Cerebellar nuclear complex (tissue), 1 donor: Measurements from ENCODE around the gene KSR2.
"Not testable (repeated sequence)": the region's sequence is repeated elsewhere in the genome, so short reads cannot be mapped to it uniquely, and the experiment has no call there.

ENCODE experiments used
- DNase-seq, 2 experiments: peaks; one replicate each; lab custom pipeline; 2025; lab: John Stamatoyannopoulos, UW

KSR2 gene

DNA sequence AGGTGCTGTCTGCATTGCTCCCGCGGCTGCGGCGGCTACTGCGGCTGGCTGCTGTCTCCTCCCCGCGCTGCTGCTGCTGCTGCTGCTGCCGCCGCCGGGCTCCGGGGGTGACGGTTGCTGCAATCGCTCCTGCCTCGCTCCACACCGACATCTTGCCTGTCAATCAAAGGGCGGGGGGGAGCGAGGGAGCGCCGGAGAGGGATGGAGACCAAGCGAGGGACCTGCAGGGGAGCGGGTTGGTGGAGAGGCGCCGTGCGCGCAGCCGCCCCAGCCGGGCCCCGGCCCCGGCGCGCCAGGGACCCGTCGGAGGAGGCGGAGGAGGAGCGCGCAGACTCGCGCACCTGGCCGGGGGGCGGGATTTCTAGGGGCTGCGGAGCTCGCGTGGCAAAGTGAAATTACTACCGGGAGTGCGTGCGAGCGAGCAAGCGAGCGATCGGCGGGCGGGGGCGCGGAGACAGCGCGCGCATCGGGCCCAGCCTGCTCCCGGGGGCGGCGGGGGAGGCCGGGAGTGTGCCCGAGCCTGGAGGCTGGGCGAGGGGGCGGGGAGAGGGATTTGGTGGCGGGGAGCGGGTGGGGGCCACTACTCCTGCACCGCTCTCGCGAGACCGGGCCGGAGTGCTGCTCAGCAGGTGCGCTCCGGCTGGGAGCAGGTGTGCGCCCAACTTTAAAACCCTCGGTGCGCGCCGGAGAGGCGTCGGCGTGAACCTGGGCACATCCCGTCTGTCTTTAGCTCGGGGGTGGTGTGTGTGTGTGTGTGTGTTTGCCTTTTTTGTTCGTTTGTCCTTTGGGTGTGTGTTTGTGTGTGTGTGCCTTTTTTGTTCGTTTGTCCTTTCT lies at the start of gene KSR2:
Gene KSR2, minus strand, starts transcription at position 165 of the 834 bp plus-strand sequence. CDS start 735 bp downstream, outside the sequence.
- DNase-seq: peak in 1 of 2 experiments; percentile 57

DNA sequence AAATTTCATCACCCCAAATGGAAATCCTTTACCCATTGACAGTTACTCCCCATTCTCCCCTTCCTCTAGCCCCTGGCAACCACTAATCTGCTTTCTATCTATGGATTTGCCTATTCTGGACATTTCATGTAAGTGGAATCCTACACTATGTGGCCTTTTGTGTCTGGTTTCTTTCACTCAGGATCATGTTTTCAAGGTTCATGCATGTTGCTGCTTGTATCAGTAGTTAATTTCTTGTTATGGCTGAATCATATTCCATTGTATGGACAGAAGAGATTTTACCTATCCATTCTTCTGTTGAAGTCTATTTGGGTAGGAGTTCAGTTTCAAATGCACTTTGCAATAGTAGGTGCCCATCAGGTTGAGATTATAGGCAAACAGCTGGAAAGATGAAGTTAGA lies 49.1 kb upstream of the KSR2 start:
- no peak for DNase-seq

DNA sequence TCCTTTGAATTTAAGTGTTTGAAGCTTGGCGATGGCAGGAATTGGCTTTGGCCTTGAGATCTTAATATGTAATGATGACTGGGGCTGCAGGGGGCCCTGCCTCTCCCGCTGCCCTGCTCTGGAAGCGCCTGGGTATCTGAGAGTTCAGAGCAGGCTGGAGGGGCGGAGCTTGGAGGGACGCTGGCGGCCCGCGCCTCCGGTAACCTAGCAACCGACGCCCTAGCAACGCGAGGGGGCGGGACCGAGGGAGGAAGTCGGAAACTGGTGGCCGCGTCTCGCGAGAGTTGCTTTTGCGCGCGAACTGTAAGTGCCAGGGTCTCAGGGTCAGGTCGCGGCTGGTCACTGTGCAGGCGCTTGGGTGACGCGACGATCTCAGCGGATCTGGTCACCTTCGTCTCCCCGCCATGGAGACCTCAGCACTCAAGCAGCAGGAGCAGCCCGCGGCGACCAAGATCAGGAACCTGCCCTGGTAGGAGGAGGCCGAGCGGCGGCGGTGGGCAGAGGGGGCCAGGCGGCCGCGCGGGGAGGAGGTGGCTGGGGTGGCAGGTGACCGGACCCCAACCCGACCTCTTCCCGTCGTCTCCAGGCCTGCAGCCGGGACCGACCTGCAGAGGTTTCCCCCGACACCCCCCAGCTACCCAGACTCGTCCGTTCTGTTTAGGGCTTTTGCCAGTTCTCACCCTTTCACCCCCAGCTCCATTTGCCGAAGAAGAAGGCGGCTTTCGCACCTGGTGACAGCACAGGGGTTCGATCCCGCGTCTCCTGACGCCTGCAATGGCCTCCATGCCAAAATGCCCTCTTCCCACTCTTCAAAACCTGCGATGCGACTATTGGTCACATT lies 47.9 kb upstream of the KSR2 start, which contains the start of gene RFC5:
Gene RFC5, plus strand, starts transcription at position 280 of the 841 bp plus-strand sequence. Its CDS starts 125 bp downstream, at position 405.
- DNase-seq: peak; percentile 49 to 65

DNA sequence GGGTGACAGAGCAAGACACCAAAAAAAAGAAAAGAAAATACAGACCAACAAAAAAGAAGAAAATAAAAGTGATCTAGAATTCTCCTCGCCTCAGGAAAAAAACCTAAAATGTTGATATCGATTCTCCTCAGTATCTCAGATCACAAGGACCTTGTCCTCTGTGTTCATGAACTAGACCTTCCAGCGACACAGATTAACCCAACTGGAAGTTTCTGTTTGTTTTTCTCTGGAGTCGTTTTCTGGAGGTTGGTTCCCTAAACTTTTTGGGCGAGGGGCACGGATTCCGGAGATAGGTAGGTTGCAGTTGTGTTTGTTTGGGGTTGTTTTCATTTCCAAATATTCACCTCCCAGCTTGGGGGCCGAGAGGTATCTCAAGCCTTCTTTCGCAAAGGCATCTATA lies 47.2 kb upstream of the KSR2 start:
- no peak for DNase-seq

DNA sequence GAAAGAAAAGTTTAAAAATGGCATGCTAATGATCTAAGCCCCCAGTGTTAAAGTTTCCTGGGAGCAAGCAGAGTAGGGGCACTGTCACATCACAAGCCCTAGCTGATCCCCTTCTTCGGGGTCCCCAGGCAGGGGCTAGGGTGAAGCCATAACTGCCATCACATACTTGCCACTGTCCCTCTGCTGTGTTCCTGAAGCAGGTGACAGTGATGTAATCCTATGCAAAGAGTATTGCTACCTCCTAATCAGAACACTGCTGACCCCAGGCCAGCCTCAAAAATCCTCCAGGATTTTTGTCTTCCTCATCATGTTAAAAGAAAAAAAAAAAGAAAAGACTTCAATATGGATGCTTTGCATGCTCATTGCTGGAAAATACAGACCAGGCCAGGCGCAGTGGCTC lies 46.5 kb upstream of the KSR2 start:
- DNase-seq: no peak

GRCh38 chr12:118013283-118013682 lies 44.5 kb upstream of the KSR2 start:
- DNase-seq: no peak

DNA sequence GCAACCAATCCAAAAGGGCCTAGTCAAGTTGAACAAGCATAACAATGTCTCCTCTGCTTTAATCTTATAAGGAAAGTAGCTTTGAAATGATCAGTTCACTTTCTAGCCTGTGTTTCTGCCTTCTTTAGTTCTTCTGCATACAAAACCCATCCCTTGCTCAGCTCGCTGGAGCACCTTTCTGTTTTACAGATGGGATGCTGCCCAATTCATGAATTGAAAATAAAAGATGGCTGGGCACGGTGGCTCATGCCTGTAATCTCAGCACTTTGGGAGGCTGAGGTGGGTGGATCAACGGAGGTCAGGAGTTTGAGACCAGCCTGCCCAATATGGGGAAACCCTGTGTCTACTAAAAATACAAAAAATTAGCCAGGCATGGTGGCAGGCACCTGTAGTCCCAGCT lies 43.2 kb upstream of the KSR2 start:
- no peak for DNase-seq

DNA sequence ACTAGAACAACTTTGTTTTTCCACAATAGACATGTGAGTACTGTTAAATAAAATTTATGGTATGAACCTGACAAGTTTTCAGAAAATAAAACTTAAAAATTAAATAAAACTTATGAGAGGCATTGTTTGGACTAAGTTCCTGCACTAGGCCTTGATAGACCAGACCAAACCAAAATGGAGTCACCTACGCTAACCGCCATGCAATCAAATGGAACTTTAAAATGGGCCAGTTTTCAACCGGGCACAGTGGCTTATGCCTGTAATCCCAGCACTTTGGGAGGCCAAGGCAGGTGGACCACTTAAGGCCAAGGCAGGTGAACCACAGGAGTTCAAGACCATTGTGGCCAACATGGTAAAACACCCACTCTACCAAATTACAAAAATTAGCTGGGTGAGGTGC lies 42.6 kb upstream of the KSR2 start:
- no peak for DNase-seq

- no peak for DNase-seq
Measured at GRCh38 chr12:118010903-118011302, 42.1 kb upstream of the KSR2 start.

GRCh38 chr12:117999806-118000205 lies 31.0 kb upstream of the KSR2 start:
- not testable (repeated sequence) for DNase-seq

GRCh38 chr12:117998719-117999118 lies 29.9 kb upstream of the KSR2 start:
- no peak for DNase-seq

GRCh38 chr12:117994551-117995438 lies 26.0 kb upstream of the KSR2 start:
- DNase-seq: no peak

- DNase-seq: no peak
Measured at GRCh38 chr12:117986705-117987469, 18.1 kb upstream of the KSR2 start.

- DNase-seq: no peak
Measured at GRCh38 chr12:117985182-117985581, 16.4 kb upstream of the KSR2 start.

- DNase-seq: no peak
Measured at GRCh38 chr12:117981267-117981666, 12.5 kb upstream of the KSR2 start.

GRCh38 chr12:117980616-117981015 lies 11.8 kb upstream of the KSR2 start:
- no peak for DNase-seq

GRCh38 chr12:117977373-117977772 lies 8.6 kb upstream of the KSR2 start:
- DNase-seq: no peak

- no peak for DNase-seq
Measured at GRCh38 chr12:117975006-117975405, 6.2 kb upstream of the KSR2 start.

DNA sequence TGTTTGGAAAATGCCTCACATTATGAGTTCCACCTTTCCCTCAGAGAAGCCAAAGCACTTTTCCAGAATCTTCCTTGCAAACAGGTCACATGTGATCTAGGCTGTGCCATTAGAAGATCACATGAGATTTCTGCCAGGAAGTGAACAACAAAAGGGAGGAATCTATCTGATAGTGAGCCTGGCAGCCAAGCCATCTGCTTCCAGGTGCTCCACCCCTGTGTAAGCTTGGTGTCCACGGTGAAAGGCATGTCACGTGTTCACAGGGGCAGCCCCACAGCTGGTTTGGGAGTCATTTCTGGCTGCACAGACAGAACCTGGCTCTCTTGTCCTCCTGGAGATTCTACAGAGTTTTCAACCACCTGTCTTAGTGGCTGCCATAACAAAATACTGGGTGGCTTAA lies 3.5 kb upstream of the KSR2 start:
- DNase-seq: no peak

DNA sequence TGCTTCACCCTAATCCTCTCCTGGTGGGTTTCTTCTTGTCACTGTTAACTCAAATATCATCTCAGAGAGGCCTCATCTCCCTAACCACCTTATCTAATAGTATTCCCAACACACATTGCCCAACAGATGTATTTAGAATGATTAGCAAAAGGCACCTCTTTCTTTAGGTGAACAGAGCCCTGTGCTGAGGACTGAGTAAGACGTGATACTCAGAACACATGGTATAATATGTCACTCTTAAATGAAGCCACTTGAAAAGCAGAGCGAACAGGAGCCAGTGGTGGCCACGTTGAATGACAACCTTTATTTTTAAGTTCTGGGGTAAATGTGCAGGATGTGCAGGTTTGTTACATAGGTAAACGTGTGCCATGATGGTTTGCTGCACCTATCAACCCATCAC lies 1.5 kb upstream of the KSR2 start:
- DNase-seq: no peak

DNA sequence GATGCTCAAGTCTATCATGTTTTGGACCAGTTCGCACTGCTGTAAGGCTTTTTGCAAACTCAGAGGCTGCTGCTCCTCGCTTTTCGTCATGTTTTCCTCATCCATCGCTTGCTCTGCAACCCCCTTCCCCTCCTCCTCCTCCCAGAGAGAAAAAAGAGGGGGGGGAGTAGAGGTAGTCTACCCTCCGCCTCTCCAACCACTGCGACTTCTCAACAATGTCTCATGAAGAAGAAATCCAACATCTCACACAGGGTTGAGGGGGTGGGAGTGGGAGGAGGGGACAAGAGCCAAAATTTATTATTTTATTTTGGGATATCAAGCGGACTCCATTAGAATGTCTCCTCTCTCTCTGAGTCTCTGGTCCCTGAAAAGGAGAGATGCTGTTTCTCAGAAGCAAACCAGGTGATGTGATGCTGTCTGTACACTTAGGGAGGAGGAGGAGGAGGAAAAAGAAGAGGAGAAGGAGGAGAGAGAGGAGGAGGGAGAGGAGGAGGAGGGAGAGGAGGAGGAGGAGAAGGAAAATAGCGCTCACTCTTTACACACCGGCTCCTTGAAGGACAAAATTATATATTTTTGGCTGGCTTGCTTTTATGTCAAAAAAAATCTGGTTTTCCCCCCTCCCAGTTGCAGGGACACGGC lies 520 bp downstream of the KSR2 start:
- DNase-seq: no peak
